ENCODE measurements around the gene PODXL2.
"Not testable (repeated sequence)": the region's sequence is repeated elsewhere in the genome, so short reads cannot be mapped to it uniquely, and the experiment has no call there.

The PODXL2 gene

DNA sequence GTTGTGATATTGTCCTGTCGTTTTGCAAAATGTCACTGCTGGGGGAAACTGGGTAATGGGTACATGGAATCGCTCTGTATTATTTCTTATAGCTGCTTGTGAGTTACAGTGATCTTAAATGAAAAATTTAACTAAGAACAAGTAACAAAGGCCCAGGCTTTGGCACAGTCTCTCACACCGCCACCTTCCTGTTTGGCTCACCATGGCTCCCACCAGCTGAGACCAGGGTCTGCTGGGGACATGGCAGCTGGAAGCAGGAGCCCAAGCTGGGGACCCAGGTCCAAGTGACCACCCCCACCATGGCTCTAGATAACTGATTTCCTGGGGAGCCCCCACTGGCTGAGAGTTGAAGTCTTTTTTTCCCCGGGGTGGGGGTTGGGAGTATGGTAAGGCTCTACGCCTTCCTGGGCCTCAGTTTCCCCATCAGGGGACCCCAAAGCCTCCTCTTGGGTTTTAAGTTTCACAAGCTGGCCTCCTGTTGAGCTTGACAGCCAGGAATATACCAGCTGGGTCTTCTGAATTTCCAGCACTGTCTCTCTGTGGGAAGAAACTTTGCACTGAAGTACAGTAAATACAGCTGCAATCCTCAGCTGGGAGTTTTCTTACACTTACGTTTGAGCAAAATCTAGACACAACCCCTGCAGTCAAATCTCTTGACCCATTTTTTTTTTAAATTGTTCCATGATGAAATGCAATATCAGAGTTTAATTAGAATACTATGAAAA, 69.9 kb downstream of the PODXL2 start:
- no peak for DNase-seq
- in situ Hi-C loops (cut with MboI; ENCODE audit: low pct_unique_long_range_greater_than_20kb, low sequenced_read_pairs), result no loop called here

DNA sequence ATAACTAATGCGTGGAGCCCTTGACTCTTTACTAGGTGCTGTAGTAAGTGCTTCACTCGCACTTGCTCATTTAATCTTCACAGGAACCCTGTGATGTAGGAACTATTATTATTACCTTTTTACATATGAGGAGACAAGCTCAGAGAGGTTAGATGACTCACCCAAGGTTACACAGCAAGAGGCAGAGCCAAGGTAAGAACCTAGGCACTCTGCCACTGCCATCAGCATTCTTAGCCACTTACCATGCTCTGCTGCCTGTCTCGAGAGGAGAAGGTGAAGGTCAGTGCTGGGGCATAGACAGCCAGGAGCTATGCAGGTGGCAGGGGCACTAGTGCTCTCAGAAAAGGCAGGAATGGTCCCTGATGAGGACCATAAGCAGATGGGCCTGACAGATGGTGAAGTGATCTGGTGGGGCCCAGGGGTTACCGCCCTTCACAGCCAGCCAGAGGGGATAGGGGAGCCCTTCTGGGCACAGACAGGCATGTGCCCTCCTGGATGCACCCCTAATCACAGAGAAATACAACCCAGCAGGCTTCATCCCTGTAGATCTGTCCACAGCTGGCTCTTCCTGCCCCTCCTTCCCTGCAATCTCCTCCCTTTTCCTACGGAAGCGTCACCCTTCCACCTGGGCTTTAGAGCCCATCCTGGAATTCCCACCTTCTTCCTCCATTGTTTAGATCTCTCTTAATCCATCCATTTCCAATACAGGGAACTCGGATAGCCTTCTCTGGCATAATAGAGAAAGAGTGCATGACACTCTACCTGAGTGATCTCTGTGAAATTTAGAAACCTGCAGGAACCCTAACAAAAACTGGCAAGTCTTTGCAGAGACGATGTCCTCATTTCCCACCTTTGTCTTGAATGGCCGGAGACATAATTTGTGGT, 70.7 kb downstream of the PODXL2 start:
- in situ Hi-C loops (cut with MboI; ENCODE audit: low pct_unique_long_range_greater_than_20kb, low sequenced_read_pairs), result no loop called here
- no peak for DNase-seq

GRCh38 chr3:127700406-127700805, 71.4 kb downstream of the PODXL2 start:
- no peak for DNase-seq
- in situ Hi-C loops (cut with MboI; ENCODE audit: low pct_unique_long_range_greater_than_20kb, low sequenced_read_pairs), result no loop called here

DNA sequence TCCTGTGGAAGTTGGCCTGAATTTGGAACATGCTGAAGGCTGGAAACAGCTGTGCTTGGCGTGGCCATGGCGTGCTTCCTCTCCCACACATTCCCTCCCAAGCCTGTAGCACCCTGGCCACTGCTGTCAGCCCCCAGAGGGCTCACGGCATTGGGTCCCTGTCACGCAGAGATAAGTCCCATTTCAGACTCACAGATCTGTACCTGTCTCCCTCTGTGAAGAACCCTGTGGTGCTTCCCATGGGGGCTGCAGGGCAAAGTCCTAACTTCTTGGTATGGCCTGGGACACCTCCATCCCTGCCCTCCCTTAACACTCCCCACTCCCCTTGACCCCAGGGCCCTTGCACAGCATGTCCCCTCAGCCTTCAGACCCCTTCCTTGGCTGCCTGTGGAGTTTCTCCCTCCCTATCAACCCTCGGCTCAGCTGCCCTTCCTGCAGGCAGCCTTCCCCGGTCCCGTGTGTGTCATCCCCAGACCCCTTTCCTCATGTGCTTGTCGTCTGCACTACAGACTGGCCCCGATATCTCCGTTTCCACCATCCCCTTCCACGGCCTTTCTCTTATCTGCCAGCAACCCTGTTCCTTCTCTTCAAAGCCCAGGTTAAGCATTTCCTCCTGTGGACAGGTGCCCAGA, 72.4 kb downstream of the PODXL2 start:
- no peak for DNase-seq
- in situ Hi-C loops (cut with MboI; ENCODE audit: low pct_unique_long_range_greater_than_20kb, low sequenced_read_pairs), result no loop called here

- no peak for DNase-seq
- in situ Hi-C loops (cut with MboI; ENCODE audit: low pct_unique_long_range_greater_than_20kb, low sequenced_read_pairs), result no loop called here
Observed at GRCh38 chr3:127702151-127702578, 73.2 kb downstream of the PODXL2 start.

- DNase-seq; in situ Hi-C loops (cut with MboI; ENCODE audit: low pct_unique_long_range_greater_than_20kb, low sequenced_read_pairs): not testable (repeated sequence)
Observed at GRCh38 chr3:127704840-127705239, 75.9 kb downstream of the PODXL2 start.

DNA sequence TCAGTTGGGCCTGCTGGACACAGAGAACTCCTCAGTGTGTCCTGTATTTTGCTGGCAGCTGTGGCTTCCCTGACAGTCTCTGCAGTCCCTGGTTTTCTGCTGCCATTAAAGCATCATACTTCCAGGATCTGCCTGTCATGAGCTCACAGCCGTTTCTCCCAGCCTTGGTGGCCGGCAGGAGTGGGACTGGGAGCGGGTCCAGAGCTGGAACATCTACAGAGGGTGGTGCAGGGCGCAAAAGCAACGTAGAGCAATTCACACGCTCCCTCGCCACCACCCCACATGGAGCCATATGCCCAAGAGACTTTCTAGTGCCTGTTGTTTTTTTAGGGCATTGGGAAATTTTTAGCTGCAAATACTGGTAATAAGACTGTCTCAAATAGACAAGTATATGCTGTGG, 77.3 kb downstream of the PODXL2 start:
- in situ Hi-C loops (cut with MboI; ENCODE audit: low pct_unique_long_range_greater_than_20kb, low sequenced_read_pairs), result no loop called here
- no peak for DNase-seq

GRCh38 chr3:127706785-127707351, 77.9 kb downstream of the PODXL2 start:
- in situ Hi-C loops (cut with MboI; ENCODE audit: low pct_unique_long_range_greater_than_20kb, low sequenced_read_pairs), result no loop called here

GRCh38 chr3:127707851-127708411, 78.9 kb downstream of the PODXL2 start:
- in situ Hi-C loops (cut with MboI; ENCODE audit: low pct_unique_long_range_greater_than_20kb, low sequenced_read_pairs), result no loop called here
- no peak for DNase-seq

More at GRCh38 chr3:127706785-127707351, 77.9 kb downstream of the PODXL2 start:
- DNase-seq, result no peak

DNA sequence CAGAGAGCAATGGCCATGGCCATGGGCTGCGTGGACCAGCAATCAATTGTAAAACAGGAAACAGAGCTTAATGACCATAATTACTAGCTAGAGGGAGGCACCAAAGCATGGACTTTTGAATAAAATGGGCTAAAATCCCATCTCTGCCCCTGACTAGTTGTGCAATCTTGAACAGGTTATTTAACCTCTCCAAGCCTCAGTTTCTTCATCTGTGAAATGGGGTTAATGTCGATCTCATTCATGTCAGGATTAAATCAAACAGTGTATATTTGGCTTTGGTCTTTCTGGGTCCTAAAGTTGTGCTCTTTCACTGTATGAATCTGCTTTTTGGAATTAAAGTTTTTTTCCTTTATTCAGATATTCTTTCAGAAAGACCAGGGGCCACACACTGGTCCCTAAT, 79.9 kb downstream of the PODXL2 start:
- no peak for DNase-seq
- in situ Hi-C loops (cut with MboI; ENCODE audit: low pct_unique_long_range_greater_than_20kb, low sequenced_read_pairs), result no loop called here

GRCh38 chr3:127709320-127710060, 80.5 kb downstream of the PODXL2 start:
- in situ Hi-C loops (cut with MboI; ENCODE audit: low pct_unique_long_range_greater_than_20kb, low sequenced_read_pairs), result no loop called here
- no peak for DNase-seq

- no peak for DNase-seq
- in situ Hi-C loops (cut with MboI; ENCODE audit: low pct_unique_long_range_greater_than_20kb, low sequenced_read_pairs), result no loop called here
Observed at GRCh38 chr3:127710155-127710941, 81.4 kb downstream of the PODXL2 start.

GRCh38 chr3:127711021-127711695, 82.2 kb downstream of the PODXL2 start:
- no peak for DNase-seq
- in situ Hi-C loops (cut with MboI; ENCODE audit: low pct_unique_long_range_greater_than_20kb, low sequenced_read_pairs), result no loop called here

GRCh38 chr3:127711896-127712295, 82.9 kb downstream of the PODXL2 start:
- no peak for DNase-seq
- in situ Hi-C loops (cut with MboI; ENCODE audit: low pct_unique_long_range_greater_than_20kb, low sequenced_read_pairs), result no loop called here

- DNase-seq, result no peak
- in situ Hi-C loops (cut with MboI; ENCODE audit: low pct_unique_long_range_greater_than_20kb, low sequenced_read_pairs), result no loop called here
Observed at GRCh38 chr3:127712461-127712860, 83.5 kb downstream of the PODXL2 start.

- in situ Hi-C loops (cut with MboI; ENCODE audit: low pct_unique_long_range_greater_than_20kb, low sequenced_read_pairs), result no loop called here
- DNase-seq, result no peak
Observed at GRCh38 chr3:127712881-127713771, 84.1 kb downstream of the PODXL2 start.
